ENCODE results near the gene UFD1.

The UFD1 gene

DNA sequence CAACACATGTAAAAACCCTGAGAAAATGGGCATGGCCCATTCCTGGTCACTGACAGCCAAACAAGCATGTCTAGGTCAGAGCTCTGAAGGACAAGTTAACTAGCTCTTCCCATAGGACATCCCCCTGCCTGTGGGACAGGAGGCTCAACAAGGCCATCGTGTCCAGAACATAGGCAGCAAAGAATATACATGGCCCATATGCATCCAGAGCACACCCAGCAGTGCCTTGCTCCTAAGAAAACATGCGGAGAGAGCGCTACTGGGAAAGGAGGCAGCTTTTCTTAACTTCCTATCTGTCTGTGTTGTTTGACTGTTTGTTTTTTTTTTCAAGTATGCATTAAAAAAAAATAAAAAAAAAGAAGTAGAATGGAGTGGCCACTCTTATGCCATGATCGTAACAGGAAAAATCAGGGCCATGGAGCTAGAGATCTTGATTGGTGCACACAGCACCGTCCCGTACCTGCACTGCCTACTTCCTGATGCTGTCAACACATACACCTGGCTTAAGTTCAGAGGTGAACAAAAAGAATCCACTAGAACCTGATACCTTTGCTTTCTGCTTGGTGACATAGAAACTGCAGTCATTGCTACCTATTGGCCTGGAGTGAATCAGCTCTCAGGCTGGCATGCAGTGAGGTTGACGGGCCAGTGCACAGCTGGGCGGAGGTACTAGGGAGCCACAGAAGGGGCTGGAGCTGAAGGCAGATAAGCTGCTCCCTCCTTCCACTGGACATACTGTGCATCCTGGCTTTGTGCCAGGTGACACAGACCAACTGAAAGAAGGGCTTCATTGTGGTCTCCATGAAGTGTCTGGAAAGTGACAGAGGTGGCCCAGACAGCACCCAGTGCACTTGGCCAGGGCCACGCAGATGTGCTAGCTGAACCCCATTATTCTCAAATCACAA is 11.9 kb downstream of the UFD1 start:
- no peak for DNase-seq

DNA sequence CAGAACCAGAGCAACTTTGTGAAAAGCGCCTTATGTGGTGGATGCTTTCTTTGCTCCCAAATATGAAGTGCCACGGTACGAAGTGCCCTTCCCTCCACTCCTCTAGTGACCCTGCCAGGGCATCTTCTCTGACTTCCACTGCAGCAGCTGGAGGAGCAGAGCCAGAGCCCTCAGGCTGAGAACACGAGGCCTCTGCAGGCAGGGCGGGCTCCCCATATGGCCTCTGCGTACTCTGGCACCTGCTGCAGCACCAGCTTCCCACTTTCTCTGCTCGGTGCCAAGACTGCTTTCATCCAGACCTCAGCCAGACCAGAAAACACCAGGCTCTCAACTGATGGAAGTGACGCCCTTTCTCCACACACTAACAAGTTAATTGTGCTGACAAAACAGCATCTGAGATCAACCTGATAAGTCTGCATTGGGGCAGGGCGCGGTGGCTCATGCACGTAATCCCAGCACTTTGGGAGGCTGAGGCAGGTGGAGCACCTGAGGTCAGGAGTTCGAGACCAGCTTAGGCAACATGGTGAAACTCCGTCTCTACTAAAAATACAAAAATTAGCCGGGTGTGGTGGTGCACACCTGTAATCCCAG is 12.8 kb downstream of the UFD1 start:
- no peak for DNase-seq

DNA sequence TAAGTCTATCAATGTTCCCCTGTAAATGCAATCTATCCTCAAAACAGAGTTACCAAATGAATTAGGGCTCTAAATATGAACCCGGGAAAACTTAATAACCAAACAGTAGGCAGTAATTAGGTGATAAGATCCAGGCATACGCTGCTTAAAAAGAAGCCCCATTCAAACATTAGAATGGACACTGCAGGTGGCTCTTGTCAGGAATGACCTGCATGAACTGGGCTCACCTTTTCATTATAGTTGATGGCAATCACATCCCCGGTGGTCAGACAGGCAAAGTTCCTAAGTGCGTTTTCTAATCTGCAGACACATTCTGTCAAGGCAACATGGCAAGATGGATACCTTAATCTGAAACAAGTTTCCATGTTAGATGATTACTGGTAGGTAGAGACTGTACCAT is 14.0 kb downstream of the UFD1 start:
- DNase-seq: no peak

DNA sequence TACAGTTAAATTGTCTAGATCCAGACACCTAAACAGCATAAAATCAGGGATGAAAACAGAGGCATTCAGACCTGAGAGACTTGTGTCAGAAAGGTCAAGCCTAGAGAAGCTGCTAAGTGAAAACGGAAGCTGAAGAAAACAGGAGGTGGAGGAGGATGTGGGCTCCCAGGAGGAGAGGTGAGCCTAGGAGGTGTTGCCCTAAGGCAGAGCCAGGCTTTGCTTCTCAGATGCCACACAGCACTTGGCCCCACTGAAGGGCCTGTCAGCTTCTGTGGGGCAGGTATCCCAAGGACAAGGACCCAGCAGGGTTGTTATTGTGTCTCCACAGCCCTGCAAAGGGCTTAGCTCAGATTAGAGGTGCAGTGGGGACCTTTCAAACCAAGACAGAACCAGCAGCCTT is 14.4 kb downstream of the UFD1 start:
- DNase-seq: no peak

DNA sequence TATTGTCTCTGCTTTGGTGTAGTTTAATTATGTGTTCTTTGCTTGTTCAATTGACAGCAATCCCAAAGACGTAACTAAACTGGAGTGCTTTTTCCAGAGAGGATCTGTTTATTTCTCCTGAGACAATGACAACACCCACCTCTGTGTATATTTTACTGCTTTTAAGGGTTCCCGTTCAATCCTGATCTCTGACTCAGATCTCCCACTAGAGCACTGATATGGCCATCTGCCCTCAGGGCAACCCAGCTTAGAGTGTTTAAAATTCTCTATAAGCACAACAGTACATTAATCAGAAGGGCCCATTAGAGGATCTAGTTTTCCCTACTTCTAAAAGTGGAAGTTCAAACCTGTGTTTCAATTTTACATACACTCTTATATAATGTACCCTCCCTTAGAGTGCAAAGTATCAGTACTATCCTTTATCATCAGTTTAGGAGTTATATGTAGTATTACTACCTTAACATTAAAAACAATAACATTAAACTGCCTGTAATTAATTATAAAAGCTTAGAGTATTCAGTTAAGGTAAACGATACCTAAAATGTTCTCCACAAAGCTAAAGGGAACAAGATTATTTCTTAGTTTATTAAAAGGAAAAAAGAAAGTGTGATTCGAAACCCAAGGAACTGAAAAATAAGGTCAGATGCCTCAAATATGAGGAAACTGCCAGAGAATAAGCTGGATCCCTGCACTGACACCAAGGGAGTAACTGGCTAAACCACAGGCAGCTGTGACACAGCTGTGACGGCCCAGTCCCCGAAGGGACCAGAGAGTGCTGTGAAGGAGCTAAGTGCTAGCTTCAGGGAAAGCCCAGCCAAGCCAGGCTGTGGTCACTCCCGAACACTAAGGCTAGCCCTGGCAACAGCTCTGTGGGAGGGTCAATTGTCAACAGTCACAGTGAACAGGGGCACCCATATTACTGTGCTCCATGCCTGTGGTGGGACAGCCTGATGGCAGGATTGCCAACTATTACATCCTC is 15.2 kb downstream of the UFD1 start:
- DNase-seq: no peak

DNA sequence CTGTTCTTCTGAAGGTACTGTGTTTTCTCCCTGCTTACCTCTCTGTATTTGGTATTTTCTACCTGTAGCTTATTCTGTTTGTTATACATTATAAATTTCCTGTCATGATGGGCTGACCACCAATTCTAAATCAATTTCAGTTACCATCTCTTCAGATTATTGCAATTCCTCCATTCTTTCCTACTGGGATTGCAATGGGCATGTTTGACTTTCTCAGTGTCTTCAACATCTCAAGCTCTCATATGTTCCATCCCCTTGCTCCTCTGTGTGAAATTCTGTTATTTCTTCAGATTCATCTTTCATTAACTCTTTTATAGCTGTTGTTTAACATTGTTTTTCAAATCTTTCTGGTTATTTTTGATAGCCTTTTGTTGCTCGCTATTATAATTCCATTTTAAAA is 16.0 kb downstream of the UFD1 start:
- DNase-seq: no peak

DNA sequence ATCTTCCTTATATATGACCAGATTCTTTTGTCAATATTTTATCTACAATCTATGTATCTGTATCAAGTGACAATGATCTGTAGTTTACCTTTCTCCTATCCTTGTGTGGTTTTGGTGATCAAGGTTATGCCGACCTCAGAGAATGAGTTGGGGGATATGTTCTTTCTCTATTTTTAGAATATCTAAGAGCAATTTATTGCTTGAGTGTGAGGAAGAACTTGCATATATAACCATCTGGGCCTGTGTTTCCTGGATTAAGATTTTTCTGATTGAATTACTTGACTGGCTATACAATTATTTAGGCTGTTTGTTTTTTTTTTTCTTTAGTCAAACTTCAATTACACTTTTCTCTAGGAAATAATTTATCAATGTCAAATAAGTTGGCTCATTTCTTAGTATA is 17.5 kb downstream of the UFD1 start:
- DNase-seq: no peak

DNA sequence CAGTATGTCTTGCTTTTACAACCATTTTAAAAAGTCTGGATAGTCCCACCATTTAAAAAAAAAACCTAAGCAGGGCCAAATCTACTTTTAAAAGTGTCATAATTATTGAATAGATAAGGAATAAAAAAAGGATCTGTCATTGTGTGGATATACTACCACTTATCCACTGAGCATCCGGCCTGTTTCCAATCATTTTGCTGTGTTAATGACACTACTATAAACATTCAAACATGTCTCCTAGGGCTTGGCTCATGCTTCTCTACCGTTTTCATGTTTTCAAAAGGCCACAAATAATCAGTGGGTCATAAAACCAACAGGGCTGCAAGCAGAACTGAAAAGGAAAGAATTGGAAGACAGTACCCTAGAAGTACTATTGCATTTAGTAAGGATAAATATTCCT is 19.0 kb downstream of the UFD1 start:
- no peak for DNase-seq

DNA sequence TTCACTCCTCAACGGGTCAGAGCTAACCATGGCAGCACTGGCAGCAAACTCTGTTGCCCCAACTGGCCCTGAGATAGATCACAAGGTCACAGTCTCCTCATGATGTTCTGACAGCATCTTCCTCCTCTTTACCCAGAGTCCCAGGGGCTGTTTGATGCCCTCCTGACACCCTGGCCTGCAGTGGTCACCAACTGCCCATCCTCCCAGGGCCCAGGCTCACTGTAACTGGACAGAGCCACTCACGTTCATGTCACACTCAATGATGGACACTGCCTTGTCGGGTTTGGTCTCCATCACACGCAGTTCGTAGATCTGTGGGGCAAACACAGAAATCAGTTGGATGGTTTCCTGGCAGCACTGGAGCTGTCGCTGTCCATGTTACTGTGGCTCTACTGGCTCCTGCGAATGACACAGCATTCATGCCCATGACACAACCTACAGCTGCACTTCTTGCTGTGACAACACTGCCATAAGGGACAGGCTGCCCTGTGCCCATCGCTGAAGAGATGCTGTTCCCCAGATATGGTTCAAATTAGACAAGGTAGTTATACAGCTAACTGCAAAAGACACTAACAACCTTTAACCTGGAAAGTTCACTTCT is 21.1 kb downstream of the UFD1 start:
- DNase-seq: no peak

DNA sequence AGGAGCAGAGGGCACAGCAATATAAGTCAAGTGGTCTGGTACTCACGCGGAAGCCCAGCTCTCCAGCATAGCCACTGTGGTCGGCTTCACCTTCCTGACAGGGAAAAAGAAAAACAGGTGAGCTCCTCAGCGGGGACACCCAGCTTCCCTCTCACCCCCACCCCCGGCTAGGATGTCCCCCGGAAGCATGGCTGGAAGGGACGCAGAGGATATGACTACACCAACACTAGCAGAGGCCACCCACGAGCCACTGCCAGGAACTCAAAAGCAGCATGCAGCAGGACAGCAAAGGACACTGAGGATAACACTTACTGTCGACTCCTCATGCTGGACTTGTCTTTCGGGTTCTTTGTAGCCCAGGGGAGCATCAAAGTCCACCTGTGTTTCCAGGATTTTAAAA is 22.5 kb downstream of the UFD1 start:
- no peak for DNase-seq

DNA sequence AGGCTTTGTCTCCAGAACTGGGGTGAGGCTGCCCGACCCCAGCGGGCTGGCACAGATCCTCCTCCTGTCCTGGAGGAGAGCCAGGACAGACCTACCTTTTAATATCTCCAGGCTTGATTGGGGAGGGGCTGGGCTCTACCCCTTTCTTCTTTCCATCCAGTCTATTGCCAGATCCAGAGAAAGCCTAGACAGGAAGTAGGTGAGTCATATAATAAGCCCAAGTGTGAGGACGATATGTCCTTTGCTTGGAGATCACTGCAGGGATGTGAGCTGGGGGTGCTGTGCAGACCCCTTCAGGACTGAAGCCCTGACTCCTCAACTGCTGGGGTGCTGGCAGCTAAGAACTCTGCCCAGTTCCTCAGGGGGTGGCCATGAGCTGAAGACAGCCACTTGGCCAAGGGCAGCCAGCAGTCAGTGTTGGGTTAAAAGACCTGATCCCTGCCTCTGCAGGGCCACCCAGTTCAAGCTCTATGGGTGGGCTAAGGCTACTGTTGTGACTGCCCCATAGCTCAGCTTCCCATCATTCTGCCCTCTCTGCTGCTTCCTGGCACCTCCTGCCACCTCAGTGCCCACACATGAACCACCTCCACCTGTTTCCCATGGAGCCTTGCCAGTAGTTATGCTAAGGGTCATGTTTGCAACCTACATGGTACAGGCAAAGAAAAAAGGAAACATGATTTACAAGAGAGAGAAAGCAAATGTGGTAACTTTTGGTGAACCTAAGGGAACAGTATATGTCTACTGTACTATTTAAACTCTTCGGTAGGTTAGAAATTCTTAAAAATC is 23.2 kb downstream of the UFD1 start:
- DNase-seq: no peak

DNA sequence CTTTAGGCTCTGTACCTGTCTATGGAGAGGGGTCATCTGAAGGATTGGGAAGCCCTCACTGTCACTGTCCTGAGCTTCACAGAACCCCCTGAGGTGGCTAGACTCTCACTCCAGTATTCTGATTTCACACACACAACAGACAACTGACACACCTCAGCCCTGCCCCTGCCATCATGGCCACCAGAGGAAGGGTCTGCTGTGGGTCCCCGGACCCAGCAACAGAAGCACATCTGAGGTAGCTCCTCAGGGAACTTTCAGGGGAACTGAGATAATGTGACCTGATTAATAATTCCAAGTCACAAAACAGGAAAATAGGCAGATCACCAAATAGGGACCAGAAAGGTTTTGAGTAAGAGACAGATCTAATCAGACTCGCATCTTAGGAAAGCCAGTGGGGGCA is 24.0 kb downstream of the UFD1 start:
- DNase-seq: no peak

DNA sequence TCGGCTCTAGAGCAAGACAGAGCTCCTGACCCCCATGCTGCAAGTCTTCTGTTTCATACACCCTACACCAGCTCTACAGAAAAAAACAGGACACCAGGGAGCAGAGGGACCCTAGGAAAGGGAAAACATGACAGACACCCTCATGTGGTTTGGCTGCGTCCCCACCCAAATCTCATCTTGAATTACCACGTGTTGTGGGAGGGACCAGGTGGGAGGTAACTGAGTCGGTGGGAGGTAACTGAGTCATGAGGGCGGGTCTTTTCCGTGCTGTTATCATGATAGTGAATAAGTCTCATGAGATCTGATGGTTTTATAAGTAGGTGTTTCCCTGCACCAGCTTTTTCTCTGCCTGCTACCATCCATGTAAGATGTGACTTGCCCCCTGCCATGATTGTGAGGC is 24.8 kb downstream of the UFD1 start:
- DNase-seq: no peak

DNA sequence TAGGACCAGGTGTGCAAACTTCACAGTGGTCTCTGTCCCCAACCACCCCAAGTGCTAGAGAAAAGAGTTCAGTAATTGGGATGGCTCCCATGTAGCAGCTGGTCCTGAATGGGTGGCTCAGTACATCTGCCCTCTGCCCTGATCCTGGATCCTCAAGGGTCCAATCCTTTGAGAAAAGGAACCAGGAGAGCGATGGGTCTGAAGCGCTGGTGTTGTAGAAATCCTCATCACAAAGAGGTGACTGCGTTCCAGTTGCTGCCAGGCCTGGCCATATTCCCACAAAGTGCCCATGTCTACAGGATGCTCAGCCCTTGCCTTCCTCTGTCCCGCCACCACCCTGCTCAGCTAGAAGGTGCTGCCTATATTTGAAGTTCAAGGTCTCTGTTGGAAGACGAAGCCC is 25.3 kb downstream of the UFD1 start:
- DNase-seq: no peak

DNA sequence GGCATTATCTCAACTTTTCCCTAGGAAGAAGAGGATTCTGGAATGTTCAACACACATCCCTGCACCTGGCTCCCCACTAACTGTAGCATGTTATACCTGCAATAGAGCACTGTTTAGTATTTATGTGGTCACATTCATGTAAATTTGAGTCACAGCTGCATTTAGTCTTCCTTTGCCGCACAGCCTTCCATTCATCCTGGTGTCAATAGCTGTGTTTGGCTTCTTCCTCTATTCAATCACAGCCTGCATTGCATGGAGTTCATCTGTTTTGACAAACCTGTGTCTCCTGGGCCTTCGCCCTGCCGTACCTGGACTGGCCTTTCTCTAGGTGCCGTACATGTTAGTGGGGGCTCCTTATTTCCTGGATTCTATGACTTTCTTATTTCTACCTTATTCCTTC is 27.4 kb downstream of the UFD1 start:
- no peak for DNase-seq

DNA sequence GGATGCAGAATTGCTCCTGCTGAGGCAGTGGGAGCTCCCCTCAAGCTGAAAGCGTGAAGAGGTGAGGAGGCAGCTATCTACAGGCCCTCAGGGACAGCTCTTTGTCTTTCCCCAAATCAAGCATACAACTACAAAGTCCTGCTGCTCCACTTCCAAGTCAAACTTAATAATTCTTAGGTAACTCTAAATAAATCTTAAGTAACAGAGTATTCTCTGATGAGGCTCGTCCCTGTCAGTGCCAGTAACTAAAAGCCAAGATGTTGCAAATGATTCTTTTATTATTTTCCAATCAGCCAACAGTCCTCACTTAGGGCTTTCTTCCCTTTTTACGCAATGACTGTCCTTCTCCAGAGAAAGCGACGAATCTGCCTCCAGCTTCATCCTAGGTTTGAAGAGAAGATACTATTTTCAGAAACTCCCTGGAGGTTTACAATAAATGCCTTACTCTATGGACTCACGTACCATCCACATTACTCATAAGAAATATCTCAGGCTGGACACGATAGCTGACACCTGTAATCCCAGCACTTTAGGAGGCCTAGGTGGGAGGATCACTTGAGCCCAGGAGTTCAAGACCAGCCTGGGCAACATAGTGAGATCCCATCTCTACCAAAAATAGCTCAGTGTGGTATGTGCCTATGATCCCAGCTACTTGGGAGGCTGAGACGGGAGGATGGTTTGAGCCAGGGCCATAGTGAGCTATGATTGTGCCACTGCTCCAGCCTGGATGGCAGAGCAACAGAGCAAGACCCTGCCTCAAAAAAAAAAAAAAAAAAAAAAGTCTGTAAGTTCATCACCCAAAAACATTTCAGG is 28.4 kb downstream of the UFD1 start:
- no peak for DNase-seq

DNA sequence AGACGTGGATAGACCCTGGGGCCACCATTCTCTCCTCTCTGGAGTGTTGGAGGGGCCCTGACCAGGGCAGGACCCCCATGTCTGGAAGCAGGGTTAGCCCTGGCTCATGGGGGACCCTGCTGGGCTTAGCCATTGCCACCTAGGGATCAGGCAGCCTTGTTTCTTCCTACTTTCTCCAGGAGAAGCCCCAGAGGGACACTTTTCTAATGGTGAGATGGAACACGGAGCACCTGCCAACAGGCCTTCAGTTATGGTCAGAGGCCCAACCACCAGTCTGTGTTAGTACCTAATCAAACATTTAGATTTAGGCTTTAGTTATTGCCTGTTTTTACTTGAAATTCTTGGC is 29.6 kb downstream of the UFD1 start:
- DNase-seq: no peak

DNA sequence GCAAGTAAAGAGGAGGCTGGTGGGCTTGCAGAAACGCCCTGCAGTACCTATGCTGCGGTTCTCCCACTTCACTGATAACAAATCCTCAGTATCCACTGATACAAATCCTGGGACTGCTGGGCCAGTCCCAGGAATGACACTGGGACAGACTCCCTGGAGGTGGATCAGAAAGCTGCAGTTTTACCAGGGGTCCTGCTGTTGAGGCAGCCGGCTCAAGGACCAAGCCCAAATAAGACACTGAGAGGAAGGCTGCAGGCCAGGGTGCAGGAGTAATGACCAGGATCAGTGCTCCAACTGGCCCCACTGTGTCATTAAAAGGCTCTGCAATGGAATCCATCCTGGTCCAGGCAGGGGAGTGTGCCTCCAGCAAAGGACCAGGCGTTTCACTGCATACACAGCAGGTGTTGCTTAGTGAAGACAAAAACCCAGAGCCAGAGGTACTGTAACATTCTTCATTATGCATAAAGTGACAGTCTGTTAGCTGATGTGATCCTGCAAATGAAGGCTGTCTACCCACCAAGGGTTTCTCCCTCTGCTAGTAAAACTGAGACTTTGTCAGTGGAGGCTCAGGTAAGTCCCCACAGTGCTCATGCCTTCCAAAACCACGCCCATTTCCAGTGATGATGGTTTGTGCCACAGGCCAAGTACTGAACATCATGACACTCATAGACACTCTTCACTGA is 30.1 kb downstream of the UFD1 start:
- no peak for DNase-seq

DNA sequence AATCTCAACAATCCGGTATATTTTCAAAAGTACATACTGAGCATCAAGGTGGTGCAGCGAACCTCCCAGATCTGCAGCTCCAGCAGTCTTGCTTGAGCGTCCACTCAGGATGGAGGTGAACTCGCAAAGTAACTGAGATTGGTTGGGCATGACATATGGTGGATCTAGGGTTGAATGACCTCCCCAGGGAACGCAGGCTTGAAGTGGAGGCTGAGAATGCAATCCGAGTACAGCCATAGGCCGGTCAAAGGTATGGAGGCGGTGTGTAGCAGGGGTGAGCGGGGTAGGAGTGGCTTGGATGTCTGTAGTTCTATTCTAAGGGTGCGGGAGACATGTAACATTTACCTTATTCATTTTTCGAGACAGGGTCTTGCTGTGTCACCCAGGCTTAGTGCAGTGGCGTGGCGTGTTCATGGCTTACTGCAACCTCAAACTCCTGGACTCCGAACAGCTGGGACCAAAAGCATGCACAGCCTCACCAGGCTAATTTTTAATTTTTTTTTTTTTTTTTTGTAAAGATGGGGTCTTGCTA is 30.9 kb downstream of the UFD1 start:
- peak; percentile 24 for DNase-seq

DNA sequence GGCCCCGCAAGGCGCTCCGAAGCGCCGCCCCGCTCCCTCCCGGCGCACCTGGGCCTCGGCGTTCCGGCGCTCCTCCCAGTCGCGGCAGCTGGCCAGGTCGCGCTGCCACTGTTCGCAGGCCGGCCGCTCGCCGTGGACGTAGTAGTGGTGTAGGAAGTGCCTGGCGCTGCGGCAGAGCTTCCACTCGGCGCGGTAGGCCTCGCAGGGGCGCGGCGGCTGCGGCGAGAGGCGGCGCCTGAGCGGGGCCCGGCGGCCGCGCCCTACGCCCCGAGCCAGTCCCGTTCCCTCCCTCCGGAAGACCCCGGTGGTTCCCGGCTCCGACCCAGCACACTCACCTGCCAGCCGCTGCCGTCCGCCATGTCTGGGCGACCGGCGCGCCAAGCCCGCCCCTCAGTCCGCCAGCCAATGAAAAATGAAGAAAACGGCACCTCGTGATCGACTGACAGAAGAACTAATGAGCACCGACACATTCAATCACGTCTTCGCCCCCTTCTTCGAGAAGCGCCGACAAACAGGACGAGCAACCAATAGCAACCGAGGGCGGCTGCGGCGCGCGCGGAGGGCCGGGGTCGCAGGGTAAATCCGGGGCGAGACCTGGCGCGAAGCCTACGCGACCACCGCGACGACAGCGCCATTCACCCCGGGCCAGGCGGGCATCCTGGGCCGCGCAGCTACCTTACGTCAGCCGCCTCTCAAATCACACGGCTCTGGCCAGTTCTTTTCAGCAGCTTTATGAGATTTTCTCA is 31.5 kb downstream of the UFD1 start, which contains the start of gene C22orf39:
TSS of gene C22orf39 (minus strand) at position 382 of the 746 bp plus-strand sequence. CDS start at position 359, 23 bp downstream.
- peak; percentile 86 for DNase-seq

Data from NCI-H2081 treated with DMSO at 0.1 percent for 48 hours (cell line).